PC-3 (cell line): ENCODE measurements around the gene HOXB1. TPM values are rescaled to one million over a fixed set of nuclear protein-coding genes. Genes with fewer than 3 reads are reported as not detected.

Source experiments
- ATAC-seq: fragments of 200-7000 bp; cut with Tn5 transposase; 2 replicates; pipeline ENCODE4 v1.9.1; 2020; ENCODE audit warnings: mild to moderate bottlenecking, moderate library complexity
- BruUV-seq: library from RNA; stranded (reverse); fragments of 400-500 nt; replicated peaks from 2 replicates; lab custom pipeline; 2021; lab: Mats Ljungman, UMichigan
- CTCF ChIA-PET: fragments of 300-600 bp; sonication (Branson Sonifier 250); formaldehyde crosslinking; loops from one replicate; lab custom pipeline; 2022; ENCODE audit warnings: antibody characterized with exemption; lab: Charles Lee
- POLR2A ChIA-PET: fragments of 300-600 bp; sonication (Branson Sonifier 250); formaldehyde crosslinking; loops from one replicate; lab custom pipeline; 2022; ENCODE audit warnings: antibody characterized with exemption; ENCODE audit not compliant: unreplicated experiment; lab: Charles Lee
- DNase-seq: peaks from one replicate; pipeline ENCODE4 v3.0.0-alpha.2; 2015
- H2AFZ ChIP-seq: fragments of 300-600 bp; sonication (generic); 2 replicates; pipeline ENCODE4 v1.6.0; 2016; ENCODE audit warnings: antibody characterized with exemption, low read length
- H3F3A ChIP-seq: fragments of 300-600 bp; sonication (generic); one replicate; pipeline ENCODE4 v1.6.0; 2017; ENCODE audit warnings: antibody characterized with exemption, low read length, control low read depth, mild to moderate bottlenecking; ENCODE audit not compliant: unreplicated experiment
- H3K27ac ChIP-seq: fragments of 300-600 bp; sonication (generic); 2 replicates; pipeline ENCODE4 v1.5.1; 2016; ENCODE audit warnings: mild to moderate bottlenecking, low read length
- H3K27me3 ChIP-seq: fragments of 300-600 bp; sonication (generic); 2 replicates; pipeline ENCODE4 v1.6.1; 2016; ENCODE audit warnings: low read length, mixed read lengths
- H3K36me3 ChIP-seq: fragments of 300-600 bp; sonication (generic); 2 replicates; pipeline ENCODE4 v1.6.1; 2016; ENCODE audit warnings: low read depth, mixed run types, low read length, mixed read lengths
- H3K4me1 ChIP-seq: fragments of 300-600 bp; sonication (generic); 2 replicates; pipeline ENCODE4 v1.5.1; 2016; ENCODE audit warnings: low read length; ENCODE audit not compliant: insufficient read depth
- H3K4me2 ChIP-seq: fragments of 300-600 bp; sonication (generic); 2 replicates; pipeline ENCODE4 v1.6.0; 2016; ENCODE audit warnings: low read length
- H3K4me3 ChIP-seq: fragments of 300-600 bp; sonication (generic); 2 replicates; pipeline ENCODE4 v1.5.1; 2016; ENCODE audit warnings: mild to moderate bottlenecking, low read length, mixed read lengths
- H3K79me2 ChIP-seq: fragments of 300-600 bp; sonication (generic); 2 replicates; pipeline ENCODE4 v1.6.1; 2017; ENCODE audit warnings: low read length, mixed read lengths
- H3K9ac ChIP-seq: fragments of 300-600 bp; sonication (generic); 2 replicates; pipeline ENCODE4 v1.6.0; 2016; ENCODE audit warnings: mild to moderate bottlenecking, low read length
- H3K9me2 ChIP-seq: fragments of 300-600 bp; sonication (generic); replicated peaks from 2 replicates; pipeline ENCODE4 v1.6.1; 2016; ENCODE audit warnings: mixed run types, low read length, mixed read lengths
- H3K9me3 ChIP-seq: fragments of 300-600 bp; sonication (generic); 2 replicates; pipeline ENCODE4 v1.6.1; 2016; ENCODE audit warnings: low read length, mixed read lengths
- H4K20me1 ChIP-seq: fragments of 300-600 bp; sonication (generic); 2 replicates; pipeline ENCODE4 v1.6.1; 2016; ENCODE audit warnings: low read length, mixed read lengths
- CTCF ChIP-seq: fragments of 300-600 bp; sonication (generic); conservative IDR thresholded peaks from 2 replicates; pipeline ENCODE4 v1.5.1; 2017; ENCODE audit warnings: antibody characterized with exemption, low read depth, mild to moderate bottlenecking, low read length
- EZH2 ChIP-seq: fragments of 300-600 bp; sonication (generic); IDR thresholded peaks from one replicate; pipeline ENCODE4 v1.6.1; 2017; ENCODE audit warnings: antibody characterized with exemption, mild to moderate bottlenecking, low read length; ENCODE audit not compliant: unreplicated experiment
- EZH2phosphoT487 ChIP-seq: fragments of 300-600 bp; sonication (generic); IDR thresholded peaks from 2 replicates; pipeline ENCODE4 v1.6.1; 2018; ENCODE audit warnings: mild to moderate bottlenecking, antibody characterized with exemption, low read length, borderline replicate concordance
- intact Hi-C: fragments of 100-400 bp; cut with micrococcal nuclease; formaldehyde crosslinking; loops from 2 replicates; pipeline ENCODE4 v1.9.0; 2023
- total RNA-seq: library from RNA; depleted of rRNA; stranded (reverse); fragments of >200 nt; gene quantifications from 2 replicates; pipeline ENCODE4 v1.2.3, GENCODE V29; 2014

HOXB1 gene
- total RNA-seq, 1 experiment from 2014 or later: not detected

GRCh38 chr17:48548523-48549280, 17.9 kb upstream of the HOXB1 start:
- H3K27ac ChIP-seq: no peak overlapping the region
- H3K9ac ChIP-seq: no peak overlapping the region
- H3K4me1 ChIP-seq: no peaks in the 10 kb centered on the region
- H3K4me3 ChIP-seq: no peak overlapping the region
- no peaks in the 10 kb centered on the region for H3K9me2 ChIP-seq
- ChIA-PET CTCF (interaction anchor here (0.6 kb wide), 2 partner anchors 8 to 197 kb away, joined by 3 read pairs; no protein-coding TSS in a partner anchor), POLR2A (no interaction called here)
- no peak for DNase-seq
- TF ChIP-seq EZH2 (no peak), CTCF (no peak), EZH2phosphoT487 (no peak)
- H3K27me3 ChIP-seq: no peaks in the 10 kb centered on the region
- no peaks in the 10 kb centered on the region for H4K20me1 ChIP-seq
- H3K9me3 ChIP-seq: no peaks in the 10 kb centered on the region
- intact Hi-C loops: no loop called here
- no peak overlapping the region for H3K4me2 ChIP-seq
- no peak overlapping the region for H2AFZ ChIP-seq
- H3K79me2 ChIP-seq: no peaks in the 10 kb centered on the region
- H3F3A ChIP-seq: no peaks in the 10 kb centered on the region
- ATAC-seq: no peak
- no peaks in the 10 kb centered on the region for H3K36me3 ChIP-seq
- BruUV-seq: no TSS peak

GRCh38 chr17:48547808-48548522, 17.2 kb upstream of the HOXB1 start:
- intact Hi-C loops: no loop called here
- Histone ChIP-seq H3K27me3 (no peaks in the 10 kb centered on the region), H3K9me2 (no peaks in the 10 kb centered on the region), H3K9ac (no peak overlapping the region), H3K27ac (no peak overlapping the region), H3K4me1 (no peaks in the 10 kb centered on the region), H3K4me3 (no peak overlapping the region), H3K79me2 (no peaks in the 10 kb centered on the region), H3K9me3 (no peaks in the 10 kb centered on the region), H2AFZ (no peak overlapping the region), H4K20me1 (no peaks in the 10 kb centered on the region), H3K4me2 (no peak overlapping the region), H3F3A (no peaks in the 10 kb centered on the region), H3K36me3 (no peaks in the 10 kb centered on the region)
- BruUV-seq: no TSS peak
- POLR2A ChIA-PET: no interaction called here
- CTCF ChIA-PET: no interaction called here
- DNase-seq (no peak), ATAC-seq (no peak)
- no peak for TF ChIP-seq EZH2
- no peak for TF ChIP-seq EZH2phosphoT487
- no peak for TF ChIP-seq CTCF
